ENCODE measurements around the gene PTPRN2. TPM values are rescaled to one million over a fixed set of nuclear protein-coding genes. Genes with fewer than 3 reads are reported as not detected.
"Not testable (repeated sequence)": the region's sequence is repeated elsewhere in the genome, so short reads cannot be mapped to it uniquely, and the experiment has no call there.

Gene PTPRN2
- polyA plus RNA-seq, 1 experiment = 0.02 TPM

- CTCF ChIA-PET = no interaction called here
- TF ChIP-seq CTCF (IDR thresholded peaks at IDR 0.05; ENCODE audit: low read depth, low read length) = no peak
- Histone ChIP-seq H3K27me3 (ENCODE audit: control insufficient read depth, insufficient read depth, low read length) (no peaks in the 10 kb centered on the region), H3K27ac (ENCODE audit: low read depth, low read length) (no peak overlapping the region), H3K4me3 (ENCODE audit: low read depth, low read length) (no peak overlapping the region), H3K9me3 (ENCODE audit: control insufficient read depth, insufficient read depth, low read length) (peaks cover 93% of the 10 kb centered on the region)
- DNase-seq (ENCODE audit: low read depth, low spot score) = no peak
- POLR2A ChIA-PET = no interaction called here
Observed at GRCh38 chr7:158257516-158258410, 329.9 kb downstream of the PTPRN2 start.

GRCh38 chr7:158257001-158257400 is 330.6 kb downstream of the PTPRN2 start:
- ChIA-PET CTCF (no interaction called here), POLR2A (no interaction called here)
- Histone ChIP-seq H3K27ac (ENCODE audit: low read depth, low read length) (no peak overlapping the region), H3K9me3 (ENCODE audit: control insufficient read depth, insufficient read depth, low read length) (peaks cover 93% of the 10 kb centered on the region), H3K4me3 (ENCODE audit: low read depth, low read length) (no peak overlapping the region), H3K27me3 (ENCODE audit: control insufficient read depth, insufficient read depth, low read length) (no peaks in the 10 kb centered on the region)
- no peak for TF ChIP-seq CTCF (IDR thresholded peaks at IDR 0.05; ENCODE audit: low read depth, low read length)
- no peak for DNase-seq (ENCODE audit: low read depth, low spot score)

GRCh38 chr7:158256091-158256816 is 331.4 kb downstream of the PTPRN2 start:
- no peak for DNase-seq (ENCODE audit: low read depth, low spot score)
- Histone ChIP-seq H3K4me3 (ENCODE audit: low read depth, low read length) (no peak overlapping the region), H3K27ac (ENCODE audit: low read depth, low read length) (no peak overlapping the region), H3K27me3 (ENCODE audit: control insufficient read depth, insufficient read depth, low read length) (no peaks in the 10 kb centered on the region), H3K9me3 (ENCODE audit: control insufficient read depth, insufficient read depth, low read length) (peaks cover 93% of the 10 kb centered on the region)
- ChIA-PET CTCF (no interaction called here), POLR2A (no interaction called here)
- no peak for TF ChIP-seq CTCF (IDR thresholded peaks at IDR 0.05; ENCODE audit: low read depth, low read length)

GRCh38 chr7:158255558-158255957 is 332.1 kb downstream of the PTPRN2 start:
- Histone ChIP-seq H3K27ac (ENCODE audit: low read depth, low read length) (no peak overlapping the region), H3K27me3 (ENCODE audit: control insufficient read depth, insufficient read depth, low read length) (no peaks in the 10 kb centered on the region), H3K9me3 (ENCODE audit: control insufficient read depth, insufficient read depth, low read length) (peaks cover 90% of the 10 kb centered on the region), H3K4me3 (ENCODE audit: low read depth, low read length) (no peak overlapping the region)
- no peak for DNase-seq (ENCODE audit: low read depth, low spot score)
- CTCF ChIA-PET = no interaction called here
- TF ChIP-seq CTCF (IDR thresholded peaks at IDR 0.05; ENCODE audit: low read depth, low read length) = no peak
- POLR2A ChIA-PET = no interaction called here

- no peak overlapping the region for H3K27ac ChIP-seq (ENCODE audit: low read depth, low read length)
- DNase-seq (ENCODE audit: low read depth, low spot score) = no peak
- ChIA-PET CTCF (no interaction called here), POLR2A (no interaction called here)
- no peak overlapping the region for H3K4me3 ChIP-seq (ENCODE audit: low read depth, low read length)
- no peak for TF ChIP-seq CTCF (IDR thresholded peaks at IDR 0.05; ENCODE audit: low read depth, low read length)
- peaks cover 88% of the 10 kb centered on the region for H3K9me3 ChIP-seq (ENCODE audit: control insufficient read depth, insufficient read depth, low read length)
- H3K27me3 ChIP-seq (ENCODE audit: control insufficient read depth, insufficient read depth, low read length) = no peaks in the 10 kb centered on the region
Observed at GRCh38 chr7:158255156-158255555, 332.5 kb downstream of the PTPRN2 start.

GRCh38 chr7:158253670-158254045 is 334.0 kb downstream of the PTPRN2 start:
- DNase-seq (ENCODE audit: low read depth, low spot score); H3K4me3 ChIP-seq (ENCODE audit: low read depth, low read length); CTCF ChIA-PET; H3K27ac ChIP-seq (ENCODE audit: low read depth, low read length); H3K27me3 ChIP-seq (ENCODE audit: control insufficient read depth, insufficient read depth, low read length); POLR2A ChIA-PET: not testable (repeated sequence)
- peaks cover 87% of the 10 kb centered on the region for H3K9me3 ChIP-seq (ENCODE audit: control insufficient read depth, insufficient read depth, low read length)
